Non-pigmented ciliary epithelial cell (primary cell): ENCODE results near the gene FAXDC2.
"Not testable (repeated sequence)": the region's sequence is repeated elsewhere in the genome, so short reads cannot be mapped to it uniquely, and the experiment has no call there.

ENCODE experiments used
- DNase-seq: peaks from one replicate; pipeline ENCODE4 v3.0.0-alpha.2; 2010; ENCODE audit warnings: low read depth

FAXDC2 gene

GRCh38 chr5:154830219-154830595, 20.2 kb downstream of the FAXDC2 start:
- no peak for DNase-seq

GRCh38 chr5:154829589-154830218, 20.7 kb downstream of the FAXDC2 start:
- DNase-seq, result no peak

GRCh38 chr5:154829181-154829588, 21.2 kb downstream of the FAXDC2 start:
- DNase-seq, result no peak

- DNase-seq, result no peak
Observed at GRCh38 chr5:154824070-154824469, 26.3 kb downstream of the FAXDC2 start.

- no peak for DNase-seq
Observed at GRCh38 chr5:154823605-154824004, 26.8 kb downstream of the FAXDC2 start.

- DNase-seq, result not testable (repeated sequence)
Observed at GRCh38 chr5:154822896-154823295, 27.5 kb downstream of the FAXDC2 start.

GRCh38 chr5:154820383-154820782, 30.0 kb downstream of the FAXDC2 start:
- no peak for DNase-seq

GRCh38 chr5:154819546-154819945, 30.9 kb downstream of the FAXDC2 start:
- DNase-seq, result no peak

- DNase-seq, result no peak
Observed at GRCh38 chr5:154818471-154819116, 31.8 kb downstream of the FAXDC2 start.

- no peak for DNase-seq
Observed at GRCh38 chr5:154817815-154818214, 32.6 kb downstream of the FAXDC2 start.

GRCh38 chr5:154816891-154817492, 33.4 kb downstream of the FAXDC2 start:
- no peak for DNase-seq

- DNase-seq, result no peak
Observed at GRCh38 chr5:154815684-154816247, 34.6 kb downstream of the FAXDC2 start.

GRCh38 chr5:154815025-154815424, 35.4 kb downstream of the FAXDC2 start:
- DNase-seq, result no peak

- no peak for DNase-seq
Observed at GRCh38 chr5:154813736-154814135, 36.7 kb downstream of the FAXDC2 start.

- no peak for DNase-seq
Observed at GRCh38 chr5:154813158-154813557, 37.2 kb downstream of the FAXDC2 start.

GRCh38 chr5:154811653-154812465, 38.5 kb downstream of the FAXDC2 start:
- no peak for DNase-seq

GRCh38 chr5:154811239-154811638, 39.2 kb downstream of the FAXDC2 start:
- DNase-seq, result no peak

GRCh38 chr5:154806176-154806575, 44.2 kb downstream of the FAXDC2 start:
- no peak for DNase-seq

- no peak for DNase-seq
Observed at GRCh38 chr5:154802050-154802449, 48.4 kb downstream of the FAXDC2 start.

GRCh38 chr5:154801083-154801482, 49.3 kb downstream of the FAXDC2 start:
- DNase-seq, result peak; percentile 55

- no peak for DNase-seq
Observed at GRCh38 chr5:154800582-154800981, 49.8 kb downstream of the FAXDC2 start.

- DNase-seq, result no peak
Observed at GRCh38 chr5:154797762-154798161, 52.6 kb downstream of the FAXDC2 start.
